ENCODE measurements around the gene PAFAH1B2.

DNA sequence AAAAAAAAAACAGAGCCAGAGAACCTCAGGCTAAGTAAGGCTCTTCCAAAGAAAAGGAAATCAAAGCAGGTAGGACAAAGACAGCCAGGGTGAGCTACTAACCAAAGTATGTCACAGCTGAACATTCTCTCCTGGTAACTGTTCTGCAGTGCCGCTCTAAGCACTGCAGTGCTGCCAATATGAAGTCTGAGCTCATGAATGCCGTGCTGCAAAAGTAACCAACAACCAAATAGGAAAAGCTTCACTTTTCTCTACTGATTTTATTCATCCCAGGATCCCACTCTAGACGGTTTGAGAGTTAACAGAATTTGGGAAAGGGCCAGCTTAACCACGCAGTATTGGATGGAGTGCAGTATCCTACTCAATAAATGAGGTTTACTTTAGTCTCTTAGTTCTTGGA lies 49.3 kb upstream of the PAFAH1B2 start:
- TF ChIP-seq, protein P1, sequence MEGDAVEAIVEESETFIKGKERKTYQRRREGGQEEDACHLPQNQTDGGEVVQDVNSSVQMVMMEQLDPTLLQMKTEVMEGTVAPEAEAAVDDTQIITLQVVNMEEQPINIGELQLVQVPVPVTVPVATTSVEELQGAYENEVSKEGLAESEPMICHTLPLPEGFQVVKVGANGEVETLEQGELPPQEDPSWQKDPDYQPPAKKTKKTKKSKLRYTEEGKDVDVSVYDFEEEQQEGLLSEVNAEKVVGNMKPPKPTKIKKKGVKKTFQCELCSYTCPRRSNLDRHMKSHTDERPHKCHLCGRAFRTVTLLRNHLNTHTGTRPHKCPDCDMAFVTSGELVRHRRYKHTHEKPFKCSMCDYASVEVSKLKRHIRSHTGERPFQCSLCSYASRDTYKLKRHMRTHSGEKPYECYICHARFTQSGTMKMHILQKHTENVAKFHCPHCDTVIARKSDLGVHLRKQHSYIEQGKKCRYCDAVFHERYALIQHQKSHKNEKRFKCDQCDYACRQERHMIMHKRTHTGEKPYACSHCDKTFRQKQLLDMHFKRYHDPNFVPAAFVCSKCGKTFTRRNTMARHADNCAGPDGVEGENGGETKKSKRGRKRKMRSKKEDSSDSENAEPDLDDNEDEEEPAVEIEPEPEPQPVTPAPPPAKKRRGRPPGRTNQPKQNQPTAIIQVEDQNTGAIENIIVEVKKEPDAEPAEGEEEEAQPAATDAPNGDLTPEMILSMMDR (conservative IDR thresholded peaks at IDR 0.05), result no peak
- no peak for TF ChIP-seq EZH2 (IDR thresholded peaks at IDR 0.05; ENCODE audit: low read depth)
